Common myeloid progenitor, CD34-positive (primary cell): ENCODE measurements around the gene MOB3A.

Source experiments
- CTCF ChIA-PET: fragments of 350-600 bp; sonication (Branson Sonifier 250); formaldehyde crosslinking; loops from one replicate; lab custom pipeline; 2021; ENCODE audit warnings: antibody characterized with exemption; lab: Charles Lee
- POLR2A ChIA-PET: fragments of 350-600 bp; sonication (Branson Sonifier 250); formaldehyde crosslinking; loops from one replicate; lab custom pipeline; 2021; ENCODE audit warnings: antibody characterized with exemption; lab: Charles Lee
- DNase-seq, 3 donors: peaks; one replicate each; pipeline versions ENCODE4 v3.0.0 to v3.0.0-alpha.2; 2013
- H3K27ac ChIP-seq, 2 experiments: 1 replicate in 1 of 2; 2 replicates in 1 of 2; pipeline ENCODE4 v1.7.0; 2013; ENCODE audit warnings: inconsistent platforms in 2 of 2, low read length in 2 of 2, mild to moderate bottlenecking in 2 of 2, low read depth in 1 of 2, moderate library complexity in 1 of 2; ENCODE audit not compliant: severe bottlenecking in 2 of 2, insufficient read depth in 1 of 2, poor library complexity in 1 of 2
- H3K27me3 ChIP-seq, 5 experiments: replicated peaks in 2 of 5; 1 replicate in 3 of 5; 2 replicates in 2 of 5; pipeline versions ENCODE4 v1.6.1 to v1.7.0; 2013; ENCODE audit warnings: low read length in 4 of 5, mild to moderate bottlenecking in 2 of 5, moderate library complexity in 2 of 5, inconsistent platforms in 1 of 5; ENCODE audit not compliant: insufficient read depth in 5 of 5, control insufficient read depth in 4 of 5
- H3K36me3 ChIP-seq, 4 experiments: 1 replicate in 2 of 4; 2 replicates in 2 of 4; pipeline versions ENCODE4 v1.6.1 to v1.7.0; 2013; ENCODE audit warnings: low read length in 3 of 4, control low read depth in 1 of 4, mild to moderate bottlenecking in 1 of 4; ENCODE audit not compliant: control insufficient read depth in 4 of 4, insufficient read depth in 4 of 4
- H3K4me1 ChIP-seq, 4 experiments: 1 replicate in 3 of 4; 2 replicates in 1 of 4; pipeline versions ENCODE4 v1.6.1 to v1.7.1; 2013; ENCODE audit warnings: low read length in 3 of 4, mild to moderate bottlenecking in 3 of 4, control low read depth in 1 of 4, inconsistent platforms in 1 of 4, moderate library complexity in 1 of 4; ENCODE audit not compliant: control insufficient read depth in 4 of 4, insufficient read depth in 4 of 4; ENCODE audit errors: control extremely low read depth in 1 of 4
- H3K4me3 ChIP-seq, 7 experiments: 1 replicate in 4 of 7; 2 replicates in 3 of 7; pipeline versions ENCODE4 v1.5.1 to v1.7.0; 2013; ENCODE audit warnings: mild to moderate bottlenecking in 7 of 7, low read length in 6 of 7, moderate library complexity in 6 of 7, inconsistent platforms in 2 of 7, low read depth in 2 of 7, control low read depth in 1 of 7; ENCODE audit not compliant: insufficient read depth in 4 of 7, control insufficient read depth in 1 of 7; ENCODE audit errors: extremely low read depth in 1 of 7
- H3K9me3 ChIP-seq, 5 experiments: 1 replicate in 4 of 5; 2 replicates in 1 of 5; pipeline versions ENCODE4 v1.6.1 to v1.7.1; 2013; ENCODE audit warnings: low read length in 4 of 5, mild to moderate bottlenecking in 2 of 5, inconsistent platforms in 1 of 5, low read depth in 1 of 5, moderate library complexity in 1 of 5; ENCODE audit not compliant: control insufficient read depth in 4 of 5, insufficient read depth in 2 of 5; ENCODE audit errors: control extremely low read depth in 1 of 5
- WGBS: methylation state at CpG from one replicate; pipeline ENCODE4 v1.1.5; 2013; ENCODE audit not compliant: insufficient coverage; 5-methylcytosine and 5-hydroxymethylcytosine counted together

MOB3A gene

DNA sequence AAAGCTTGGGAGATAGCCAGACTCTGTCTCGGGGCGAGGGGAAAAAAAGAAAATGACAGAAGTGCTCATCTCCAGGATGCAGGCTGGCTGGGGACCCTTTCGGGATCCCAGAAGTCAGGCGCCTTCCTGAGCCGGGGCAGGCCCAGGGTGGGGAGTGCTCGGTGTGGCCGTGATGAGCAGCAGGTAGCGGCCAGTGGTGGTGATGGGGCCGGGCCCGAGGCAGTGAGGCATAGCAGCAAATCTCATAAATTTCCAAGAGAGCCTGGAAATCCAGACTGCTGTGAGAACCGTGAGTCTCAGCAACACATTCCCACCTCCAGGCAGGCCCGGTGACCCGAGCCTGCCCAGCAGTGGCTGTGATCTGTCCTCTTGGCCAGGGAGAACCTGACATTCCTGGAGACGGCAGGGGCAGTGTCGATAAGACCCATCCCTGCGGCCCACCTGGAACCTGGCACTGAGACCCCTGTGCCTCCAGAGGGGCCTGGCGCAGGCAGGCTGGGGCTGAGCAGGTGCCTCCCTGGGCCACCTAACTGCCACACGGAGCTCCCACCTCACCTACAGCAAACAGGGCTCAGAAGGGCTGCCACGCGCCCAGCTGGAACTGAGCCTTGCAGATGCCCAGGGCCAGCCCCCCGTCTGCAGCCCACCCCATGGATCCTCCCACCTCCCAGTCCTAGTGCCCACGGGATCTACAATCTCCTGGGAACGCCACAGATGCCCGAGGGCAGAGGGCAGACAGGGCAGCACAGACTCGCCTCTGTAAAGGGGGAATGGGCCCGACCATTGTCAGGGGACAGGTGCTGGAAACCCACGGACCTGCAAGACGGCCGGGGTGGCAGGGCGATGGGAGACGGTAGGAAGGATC, 24.0 kb upstream of the MOB3A start:
- POLR2A ChIA-PET = no interaction called here
- 95% methylated on average over 31 of the region's 31 CpGs for WGBS
- CTCF ChIA-PET = interaction anchor here (1.4 kb wide), 1 partner anchor 26 kb away, joined by 3 read pairs; no protein-coding TSS in a partner anchor

GRCh38 chr19:2118438-2118837, 22.3 kb upstream of the MOB3A start:
- H3K4me1 ChIP-seq = no peaks in the 10 kb centered on the region
- POLR2A ChIA-PET = no interaction called here
- no peak overlapping the region for H3K27ac ChIP-seq
- H3K4me3 ChIP-seq = no peak overlapping the region
- WGBS = 97% methylated on average over 16 of the region's 18 CpGs
- no peaks in the 10 kb centered on the region for H3K9me3 ChIP-seq
- no peak for DNase-seq
- no peaks in the 10 kb centered on the region for H3K27me3 ChIP-seq
- CTCF ChIA-PET = no interaction called here
- peaks cover 18 to 95% (median 82%) of the 10 kb centered on the region in 4 experiments for H3K36me3 ChIP-seq

More for the DNA sequence above, 24.0 kb upstream of the MOB3A start:
- Histone ChIP-seq H3K4me3 (no peak overlapping the region), H3K9me3 (no peaks in the 10 kb centered on the region), H3K27me3 (no peaks in the 10 kb centered on the region), H3K27ac (no peak overlapping the region), H3K4me1 (no peaks in the 10 kb centered on the region), H3K36me3 (peaks cover 14 to 94% (median 78%) of the 10 kb centered on the region in 4 experiments)
- no peak for DNase-seq

GRCh38 chr19:2117215-2117960, 21.3 kb upstream of the MOB3A start:
- POLR2A ChIA-PET = interaction anchor here (0.6 kb wide), 1 partner anchor 38 kb away, joined by 3 read pairs; no protein-coding TSS in a partner anchor
- no peak for DNase-seq
- H3K4me3 ChIP-seq = no peak overlapping the region
- H3K27ac ChIP-seq = no peak overlapping the region
- WGBS = 98% methylated on average over 27 of the region's 27 CpGs
- no peaks in the 10 kb centered on the region for H3K9me3 ChIP-seq
- peaks cover 14 to 94% (median 78%) of the 10 kb centered on the region in 4 experiments for H3K36me3 ChIP-seq
- CTCF ChIA-PET = no interaction called here
- no peaks in the 10 kb centered on the region for H3K27me3 ChIP-seq
- H3K4me1 ChIP-seq = no peaks in the 10 kb centered on the region

- H3K4me3 ChIP-seq = no peak overlapping the region
- H3K36me3 ChIP-seq = peaks cover 17 to 94% (median 74%) of the 10 kb centered on the region in 4 experiments
- H3K4me1 ChIP-seq = no peaks in the 10 kb centered on the region
- DNase-seq = no peak
- WGBS = 97% methylated on average over 24 of the region's 25 CpGs
- ChIA-PET POLR2A (no interaction called here), CTCF (no interaction called here)
- H3K27me3 ChIP-seq = no peaks in the 10 kb centered on the region
- H3K27ac ChIP-seq = no peak overlapping the region
- H3K9me3 ChIP-seq = no peaks in the 10 kb centered on the region
Observed at GRCh38 chr19:2116507-2116906, 20.4 kb upstream of the MOB3A start.

GRCh38 chr19:2115911-2116426, 19.8 kb upstream of the MOB3A start:
- no peaks in the 10 kb centered on the region for H3K9me3 ChIP-seq
- H3K4me3 ChIP-seq = no peak overlapping the region
- no peak overlapping the region for H3K27ac ChIP-seq
- no peak for DNase-seq
- peaks cover 14 to 94% (median 73%) of the 10 kb centered on the region in 4 experiments for H3K36me3 ChIP-seq
- H3K27me3 ChIP-seq = no peaks in the 10 kb centered on the region
- 99% methylated on average over 20 of the region's 24 CpGs for WGBS
- H3K4me1 ChIP-seq = no peaks in the 10 kb centered on the region
- ChIA-PET CTCF (interaction anchor here (1.2 kb wide), 1 partner anchor 186 kb away, joined by 3 read pairs; no protein-coding TSS in a partner anchor), POLR2A (no interaction called here)

- peaks cover 9 to 94% (median 74%) of the 10 kb centered on the region in 4 experiments for H3K36me3 ChIP-seq
- no peak overlapping the region for H3K4me3 ChIP-seq
- H3K9me3 ChIP-seq = no peaks in the 10 kb centered on the region
- POLR2A ChIA-PET = no interaction called here
- H3K27ac ChIP-seq = no peak overlapping the region
- no peaks in the 10 kb centered on the region for H3K27me3 ChIP-seq
- DNase-seq = no peak
- WGBS = 97% methylated on average over 21 of the region's 25 CpGs
- H3K4me1 ChIP-seq = no peaks in the 10 kb centered on the region
- CTCF ChIA-PET = interaction anchor here (1.2 kb wide), 1 partner anchor 185 kb away, joined by 3 read pairs; no protein-coding TSS in a partner anchor
Observed at GRCh38 chr19:2115324-2115723, 19.2 kb upstream of the MOB3A start.
